SK-N-SH (cell line): ENCODE measurements around the gene GCDH. TPM values are rescaled to one million over a fixed set of nuclear protein-coding genes. Genes with fewer than 3 reads are reported as not detected.

Source experiments
- CTCF ChIA-PET: fragments of 300-600, 350-600 bp; formaldehyde crosslinking; extraction: SDS; loops from one replicate; lab custom pipeline; 2021; lab: Yijun Ruan, JAX
- POLR2A ChIA-PET: fragments of 350-600 bp; sonication (Branson Sonifier 250); formaldehyde crosslinking; extraction: SDS; loops from one replicate; lab custom pipeline; 2020; ENCODE audit warnings: antibody characterized with exemption, inconsistent platforms; lab: Yijun Ruan, JAX
- DNase-seq: peaks from one replicate; pipeline ENCODE4 v3.0.0; 2012
- H2AFZ ChIP-seq: fragments of 200-600 bp; sonication (generic); 2 replicates; pipeline ENCODE4 v1.8.1; 2016; ENCODE audit warnings: antibody characterized with exemption, mild to moderate bottlenecking, low read depth
- H3F3A ChIP-seq: fragments of 200-600 bp; sonication (generic); replicated peaks from 2 replicates; pipeline ENCODE3; 2016; ENCODE audit warnings: antibody characterized with exemption, mild to moderate bottlenecking; ENCODE audit not compliant: insufficient read depth
- H3K27ac ChIP-seq, 2 experiments: fragments of 200-500 bp in 1 of 2; fragments of 200-600 bp in 1 of 2; sonication (Bioruptor generic) in 1 of 2; sonication (generic), shearing (Covaris generic) in 1 of 2; 2 replicates each; pipeline versions ENCODE4 v1.5.1 to v1.6.1; 2014 to 2016; ENCODE audit warnings: low read depth in 2 of 2, inconsistent platforms in 1 of 2, low read length in 1 of 2, mild to moderate bottlenecking in 1 of 2, mixed read lengths in 1 of 2
- H3K27me3 ChIP-seq: fragments of 200-600 bp; sonication (generic), shearing (Covaris generic); 2 replicates; pipeline ENCODE4 v1.6.1; 2016; ENCODE audit warnings: mixed run types; ENCODE audit not compliant: insufficient read depth
- H3K36me3 ChIP-seq, 2 experiments: fragments of 200-500 bp in 1 of 2; fragments of 200-600 bp in 1 of 2; sonication (Bioruptor generic) in 1 of 2; sonication (generic) in 1 of 2; replicated peaks in 1 of 2; 2 replicates each; pipeline versions ENCODE3 to v1.5.1; 2014 to 2016; ENCODE audit warnings: low read length in 1 of 2, mild to moderate bottlenecking in 1 of 2; ENCODE audit not compliant: insufficient read depth in 2 of 2, control insufficient read depth in 1 of 2
- H3K4me1 ChIP-seq, 2 experiments: fragments of 200-500 bp in 1 of 2; fragments of 200-600 bp in 1 of 2; sonication (Bioruptor generic) in 1 of 2; sonication (generic), shearing (Covaris generic) in 1 of 2; 2 replicates each; pipeline versions ENCODE4 v1.5.1 to v1.6.1; 2014 to 2016; ENCODE audit warnings: low read depth in 1 of 2, low read length in 1 of 2, mixed run types in 1 of 2; ENCODE audit not compliant: insufficient read depth in 2 of 2, control insufficient read depth in 1 of 2
- H3K4me2 ChIP-seq: fragments of 200-600 bp; sonication (generic), shearing (Covaris generic); 2 replicates; pipeline ENCODE4 v1.6.1; 2017; ENCODE audit warnings: mixed run types
- H3K4me3 ChIP-seq, 2 experiments: fragments of 200-500 bp in 1 of 2; fragments of 200-600 bp in 1 of 2; sonication (Bioruptor generic) in 1 of 2; sonication (generic), shearing (Covaris generic) in 1 of 2; 2 replicates each; pipeline versions ENCODE4 v1.5.1 to v1.8.1; 2014 to 2016; ENCODE audit warnings: low read depth in 2 of 2, inconsistent platforms in 1 of 2, low read length in 1 of 2, mild to moderate bottlenecking in 1 of 2, mixed read lengths in 1 of 2, moderate library complexity in 1 of 2
- H3K79me2 ChIP-seq: fragments of 200-600 bp; sonication (generic); 2 replicates; pipeline ENCODE4 v1.8.1; 2017; ENCODE audit warnings: mild to moderate bottlenecking; ENCODE audit not compliant: insufficient read depth
- H3K9ac ChIP-seq: fragments of 200-600 bp; sonication (generic); 2 replicates; pipeline ENCODE4 v1.6.1; 2017; ENCODE audit warnings: mixed run types
- H3K9me2 ChIP-seq: fragments of 200-600 bp; sonication (generic); 2 replicates; pipeline ENCODE4 v1.6.1; 2017; ENCODE audit warnings: mixed run types
- H3K9me3 ChIP-seq: fragments of 200-600 bp; sonication (generic); 2 replicates; pipeline ENCODE4 v1.6.1; 2017; ENCODE audit warnings: mixed run types, mild to moderate bottlenecking, moderate library complexity
- H4K20me1 ChIP-seq: fragments of 200-600 bp; sonication (generic); 2 replicates; pipeline ENCODE4 v1.6.1; 2017; ENCODE audit warnings: mild to moderate bottlenecking, mixed run types; ENCODE audit not compliant: insufficient read depth
- CHD2 ChIP-seq: fragments of 150-350 bp; IDR thresholded peaks from 2 replicates; pipeline ENCODE4 v1.6.1; 2018; ENCODE audit warnings: low read length; ENCODE audit not compliant: partially characterized antibody
- CTCF ChIP-seq: fragments of 200-600 bp; sonication (generic); IDR thresholded peaks from 2 replicates; pipeline ENCODE4 v1.6.1; 2017; ENCODE audit warnings: antibody characterized with exemption, mild to moderate bottlenecking, moderate library complexity
- ELF1 ChIP-seq: IDR thresholded peaks from 2 replicates; pipeline ENCODE4 v1.4.0; 2012
- FOSL2 ChIP-seq: IDR thresholded peaks from 2 replicates; pipeline ENCODE4 v1.4.0; 2012; ENCODE audit warnings: low read depth, mild to moderate bottlenecking, moderate library complexity, borderline replicate concordance
- FOXM1 ChIP-seq: IDR thresholded peaks from 2 replicates; pipeline ENCODE4 v1.4.0; 2012; ENCODE audit warnings: low read depth, mild to moderate bottlenecking
- GABPA ChIP-seq: IDR thresholded peaks from 2 replicates; pipeline ENCODE4 v1.4.0; 2012; ENCODE audit warnings: low read depth, mild to moderate bottlenecking
- POLR2AphosphoS5 ChIP-seq: IDR thresholded peaks from 2 replicates; pipeline ENCODE4 v1.6.1; 2012; ENCODE audit warnings: low read depth, low read length
- RCOR1 ChIP-seq: fragments of 150-350 bp; IDR thresholded peaks from 2 replicates; pipeline ENCODE4 v1.6.1; 2017; ENCODE audit warnings: antibody characterized with exemption, low read length
- RXRA ChIP-seq: IDR thresholded peaks from 2 replicates; pipeline ENCODE4 v1.4.0; 2012; ENCODE audit warnings: low read depth, mild to moderate bottlenecking, borderline replicate concordance
- SMC3 ChIP-seq: IDR thresholded peaks from 2 replicates; pipeline ENCODE4 v1.6.1; 2012; ENCODE audit warnings: low read depth, low read length, improper control_type of control experiment
- TEAD4 ChIP-seq: IDR thresholded peaks from 2 replicates; pipeline ENCODE4 v1.4.0; 2012; ENCODE audit warnings: mild to moderate bottlenecking, borderline replicate concordance; ENCODE audit not compliant: insufficient read depth
- USF1 ChIP-seq: IDR thresholded peaks from 2 replicates; pipeline ENCODE4 v1.4.0; 2012; ENCODE audit warnings: low read depth, borderline replicate concordance
- USF2 ChIP-seq: fragments of 150-350 bp; IDR thresholded peaks from 2 replicates; pipeline ENCODE4 v1.6.1; 2017; ENCODE audit warnings: antibody characterized with exemption, low read length, low read depth, borderline replicate concordance
- ZBTB33 ChIP-seq: IDR thresholded peaks from 2 replicates; pipeline ENCODE4 v1.4.0; 2012; ENCODE audit warnings: low read depth, borderline replicate concordance
- WGBS: methylation state at CpG from one replicate; pipeline ENCODE4 v1.1.6; 2017; ENCODE audit warnings: low lambda C conversion rate; 5-methylcytosine and 5-hydroxymethylcytosine counted together
- polyA plus RNA-seq, 3 experiments: library from polyadenylated mRNA; depleted of rRNA; stranded (reverse); fragments of >200 nt; gene quantifications; 2 replicates each; pipeline ENCODE4 v1.2.3, GENCODE V29; 2012

GCDH gene
- polyA plus RNA-seq, 1 of the 3 experiments (the other 2 are of a cell fraction) = 29.4 TPM

GRCh38 chr19:12859546-12859945, 31.4 kb upstream of the GCDH start:
- peaks cover 10% of the 10 kb centered on the region for H3F3A ChIP-seq
- H3K4me2 ChIP-seq = no peak overlapping the region
- no peaks in the 10 kb centered on the region for H3K79me2 ChIP-seq
- H3K36me3 ChIP-seq = no peaks in the 10 kb centered on the region
- H3K27me3 ChIP-seq = no peaks in the 10 kb centered on the region
- H3K9ac ChIP-seq = no peak overlapping the region
- no peak for TF ChIP-seq GABPA
- TF ChIP-seq FOXM1 = no peak
- TF ChIP-seq TEAD4 = no peak
- TF ChIP-seq CHD2 = no peak
- no peak for TF ChIP-seq CTCF
- no peak for TF ChIP-seq FOSL2
- no peak for TF ChIP-seq ZBTB33
- TF ChIP-seq POLR2AphosphoS5 = no peak
- TF ChIP-seq USF1 = no peak
- no peak for TF ChIP-seq RXRA
- no peak for TF ChIP-seq USF2
- TF ChIP-seq ELF1 = no peak
- no peak for TF ChIP-seq RCOR1
- no peak for TF ChIP-seq SMC3
- no peaks in the 10 kb centered on the region for H3K9me3 ChIP-seq
- H3K9me2 ChIP-seq = no peaks in the 10 kb centered on the region
- H4K20me1 ChIP-seq = no peaks in the 10 kb centered on the region
- H3K4me1 ChIP-seq = no peaks in the 10 kb centered on the region
- WGBS = 87% methylated on average over 6 of the region's 7 CpGs
- H3K4me3 ChIP-seq = no peak overlapping the region
- no peak overlapping the region for H2AFZ ChIP-seq
- CTCF ChIA-PET = interaction anchor here (0.6 to 7.9 kb wide), 3 partner anchors 11 to 226 kb away, joined by 3 to 69 read pairs (median 3); no protein-coding TSS in a partner anchor
- no peak overlapping the region for H3K27ac ChIP-seq
- DNase-seq = no peak
- POLR2A ChIA-PET = no interaction called here
